Measurements from ENCODE around the gene TTC33.
A peak's percentile ranks its signal among the peaks of the same experiment; 100 is the strongest.
"Not testable (repeated sequence)": the region's sequence is repeated elsewhere in the genome, so short reads cannot be mapped to it uniquely, and the experiment has no call there.

The TTC33 gene

GRCh38 chr5:40716590-40716989, 39.2 kb downstream of the TTC33 start:
- no peak for DNase-seq (ENCODE audit: insufficient read length, low spot score)
- TF ChIP-seq POLR2A (IDR thresholded peaks at IDR 0.05; ENCODE audit: low read depth, low read length) = no peak
- FAIRE-seq = peak; percentile 27

- DNase-seq (ENCODE audit: insufficient read length, low spot score) = no peak
- FAIRE-seq = peak; percentile 98
- TF ChIP-seq POLR2A (IDR thresholded peaks at IDR 0.05; ENCODE audit: low read depth, low read length) = no peak
Observed at GRCh38 chr5:40716000-40716399, 39.8 kb downstream of the TTC33 start.

- FAIRE-seq = no peak
- no peak for TF ChIP-seq POLR2A (IDR thresholded peaks at IDR 0.05; ENCODE audit: low read depth, low read length)
- DNase-seq (ENCODE audit: insufficient read length, low spot score) = no peak
Observed at GRCh38 chr5:40714001-40714400, 41.8 kb downstream of the TTC33 start.

GRCh38 chr5:40710575-40710974, 45.2 kb downstream of the TTC33 start:
- DNase-seq (ENCODE audit: insufficient read length, low spot score); FAIRE-seq: not testable (repeated sequence)

- FAIRE-seq; DNase-seq (ENCODE audit: insufficient read length, low spot score): not testable (repeated sequence)
Observed at GRCh38 chr5:40705484-40705883, 50.3 kb downstream of the TTC33 start.

GRCh38 chr5:40702027-40702426, 53.7 kb downstream of the TTC33 start:
- not testable (repeated sequence) for FAIRE-seq; DNase-seq (ENCODE audit: insufficient read length, low spot score)

- TF ChIP-seq POLR2A (IDR thresholded peaks at IDR 0.05; ENCODE audit: low read depth, low read length) = no peak
- DNase-seq (ENCODE audit: insufficient read length, low spot score) (no peak), FAIRE-seq (no peak)
Observed at GRCh38 chr5:40700116-40700782, 55.5 kb downstream of the TTC33 start.

GRCh38 chr5:40694433-40694832, 61.3 kb downstream of the TTC33 start:
- FAIRE-seq = no peak

GRCh38 chr5:40691894-40692293, 63.9 kb downstream of the TTC33 start:
- no peak for TF ChIP-seq POLR2A (IDR thresholded peaks at IDR 0.05; ENCODE audit: low read depth, low read length)
- FAIRE-seq = no peak
- no peak for DNase-seq (ENCODE audit: insufficient read length, low spot score)

More at GRCh38 chr5:40694433-40694832, 61.3 kb downstream of the TTC33 start:
- no peak for DNase-seq (ENCODE audit: insufficient read length, low spot score)
- no peak for TF ChIP-seq POLR2A (IDR thresholded peaks at IDR 0.05; ENCODE audit: low read depth, low read length)

- TF ChIP-seq POLR2A (IDR thresholded peaks at IDR 0.05; ENCODE audit: low read depth, low read length) = no peak
- DNase-seq (ENCODE audit: insufficient read length, low spot score) (no peak), FAIRE-seq (no peak)
Observed at GRCh38 chr5:40690267-40690666, 65.5 kb downstream of the TTC33 start.

- TF ChIP-seq POLR2A (IDR thresholded peaks at IDR 0.05; ENCODE audit: low read depth, low read length) = no peak
- DNase-seq (ENCODE audit: insufficient read length, low spot score) = peak; percentile 80
- FAIRE-seq = peak; percentile 100
Observed at GRCh38 chr5:40689438-40689837, 66.3 kb downstream of the TTC33 start.

- FAIRE-seq (no peak), DNase-seq (ENCODE audit: insufficient read length, low spot score) (no peak)
- no peak for TF ChIP-seq POLR2A (IDR thresholded peaks at IDR 0.05; ENCODE audit: low read depth, low read length)
Observed at GRCh38 chr5:40688996-40689395, 66.8 kb downstream of the TTC33 start.

GRCh38 chr5:40688127-40688761, 67.5 kb downstream of the TTC33 start:
- DNase-seq (ENCODE audit: insufficient read length, low spot score) (peak; percentile 72), FAIRE-seq (no peak)
- no peak for TF ChIP-seq POLR2A (IDR thresholded peaks at IDR 0.05; ENCODE audit: low read depth, low read length)

- no peak for DNase-seq (ENCODE audit: insufficient read length, low spot score)
- TF ChIP-seq POLR2A (IDR thresholded peaks at IDR 0.05; ENCODE audit: low read depth, low read length) = no peak
- peak; percentile 43 for FAIRE-seq
Observed at GRCh38 chr5:40687321-40687720, 68.4 kb downstream of the TTC33 start.

GRCh38 chr5:40685976-40686486, 69.7 kb downstream of the TTC33 start:
- DNase-seq (ENCODE audit: insufficient read length, low spot score) (no peak), FAIRE-seq (peak; percentile 20)
- TF ChIP-seq POLR2A (IDR thresholded peaks at IDR 0.05; ENCODE audit: low read depth, low read length) = no peak

Measured in H54 (cell line).